ENCODE results near the gene EIF3L. TPM values are rescaled to one million over a fixed set of nuclear protein-coding genes. Genes with fewer than 3 reads are reported as not detected.
A peak's percentile ranks its signal among the peaks of the same experiment; 100 is the strongest.

EIF3L gene
- total and polyA plus RNA-seq, 9 of the 15 experiments (the other 6 are each of a cell fraction or from before 2014, with no cell fraction given) = 257 to 699 (median 368) TPM

DNA sequence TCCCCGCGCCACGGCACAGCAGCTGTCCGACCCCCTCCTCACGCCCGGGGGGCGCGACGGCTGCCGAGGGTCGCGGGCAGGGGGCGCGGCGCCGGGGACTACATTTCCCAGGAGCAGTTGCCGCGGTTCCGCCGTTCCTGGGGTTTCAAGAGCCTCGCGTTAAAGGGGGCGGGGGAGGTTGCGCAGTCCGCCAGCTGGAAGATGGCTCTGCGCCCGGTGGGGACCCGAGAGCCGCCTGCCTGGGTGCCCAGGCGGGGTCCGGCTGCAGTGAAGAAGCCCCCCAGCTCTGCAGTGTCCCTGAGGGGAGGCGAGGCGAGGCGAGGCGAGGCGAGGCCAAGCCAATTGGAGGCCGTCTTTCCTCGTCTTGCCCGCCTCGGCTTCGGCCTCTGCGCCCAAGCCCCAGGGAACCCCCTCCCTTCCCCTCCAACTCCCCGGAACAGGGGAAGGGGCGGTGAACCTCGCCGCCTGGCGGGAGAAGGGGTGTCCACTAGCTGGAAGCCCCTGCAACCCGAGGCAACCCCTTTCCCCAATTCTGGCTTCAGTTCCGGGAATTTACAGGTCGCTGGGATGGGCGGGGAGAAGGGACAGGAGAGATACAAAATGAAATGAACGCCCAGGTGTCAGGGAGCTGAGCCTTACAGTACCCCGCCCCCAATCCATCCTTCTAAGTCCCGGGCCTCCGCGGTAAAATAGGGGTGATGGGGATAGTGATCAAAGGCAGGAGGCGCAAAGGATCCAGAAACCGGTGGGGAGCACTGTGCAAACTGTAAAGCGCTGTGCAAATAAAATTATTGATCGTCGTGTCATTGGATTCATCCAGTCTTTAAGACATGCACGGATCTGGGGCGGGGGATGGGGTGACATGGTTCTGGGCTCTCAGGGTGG, 46.7 kb upstream of the EIF3L start (continued):
- TF ChIP-seq CEBPG (CRISPR knock-in tag; IDR thresholded peaks at IDR 0.05) (peak; percentile 41; the same call in 1 of the 2 replicates), CEBPG (tag; conservative IDR thresholded peaks at IDR 0.05 in 1 of 2, IDR thresholded peaks at IDR 0.05 in 1 of 2) (peak in 1 of 2 experiments; percentile 23; a peak in 1 of 4 replicates), ZNF644 (tag; IDR thresholded peaks at IDR 0.05; ENCODE audit: low read depth) (peak; percentile 67), ZBTB7A (IDR thresholded peaks at IDR 0.05; ENCODE audit: borderline replicate concordance, control insufficient read depth, low read depth, low read length) (peak; percentile 98), KLF13 (tag; IDR thresholded peaks at IDR 0.05; ENCODE audit: borderline replicate concordance, low read depth) (0 out of 2 replicates have a peak, but pooled peaks have one; percentile 41), HDAC1 (IDR thresholded peaks at IDR 0.05) (0 out of 4 replicates have a peak, but pooled peaks of 1 of the 2 experiments have one; percentile 12), ZNF143 (CRISPR knock-in tag; IDR thresholded peaks at IDR 0.05) (peak; percentile 78), BRD9 (IDR thresholded peaks at IDR 0.05; ENCODE audit: low read depth, partially characterized antibody) (peak; percentile 90), CBX1 (IDR thresholded peaks at IDR 0.05; ENCODE audit: low read depth) (0 out of 2 replicates have a peak, but pooled peaks have one; percentile 34), SREBF2 (CRISPR knock-in tag; IDR thresholded peaks at IDR 0.05) (no peak), ATF7 (IDR thresholded peaks at IDR 0.05) (0 out of 2 replicates have a peak, but pooled peaks have one; percentile 12), NFRKB (IDR thresholded peaks at IDR 0.05; ENCODE audit: low read depth) (peak; percentile 96; the same call in 1 of the 2 replicates), NONO (IDR thresholded peaks at IDR 0.05; ENCODE audit: low read depth in 2 of 2, low read length in 1 of 2) (0 out of 4 replicates have a peak, but pooled peaks of 1 of the 2 experiments have one; percentile 14)
- TF ChIP-seq, protein P1, sequence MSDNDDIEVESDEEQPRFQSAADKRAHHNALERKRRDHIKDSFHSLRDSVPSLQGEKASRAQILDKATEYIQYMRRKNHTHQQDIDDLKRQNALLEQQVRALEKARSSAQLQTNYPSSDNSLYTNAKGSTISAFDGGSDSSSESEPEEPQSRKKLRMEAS (CRISPR knock-in tag; IDR thresholded peaks at IDR 0.05) = 0 out of 2 replicates have a peak, but pooled peaks have one; percentile 37
- TF ChIP-seq, protein P2, sequence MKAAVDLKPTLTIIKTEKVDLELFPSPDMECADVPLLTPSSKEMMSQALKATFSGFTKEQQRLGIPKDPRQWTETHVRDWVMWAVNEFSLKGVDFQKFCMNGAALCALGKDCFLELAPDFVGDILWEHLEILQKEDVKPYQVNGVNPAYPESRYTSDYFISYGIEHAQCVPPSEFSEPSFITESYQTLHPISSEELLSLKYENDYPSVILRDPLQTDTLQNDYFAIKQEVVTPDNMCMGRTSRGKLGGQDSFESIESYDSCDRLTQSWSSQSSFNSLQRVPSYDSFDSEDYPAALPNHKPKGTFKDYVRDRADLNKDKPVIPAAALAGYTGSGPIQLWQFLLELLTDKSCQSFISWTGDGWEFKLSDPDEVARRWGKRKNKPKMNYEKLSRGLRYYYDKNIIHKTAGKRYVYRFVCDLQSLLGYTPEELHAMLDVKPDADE (conservative IDR thresholded peaks at IDR 0.05; ENCODE audit: control insufficient read depth, low read depth, low read length) = peak; percentile 48; the same call in 1 of the 2 replicates
- TF ChIP-seq, protein P3, sequence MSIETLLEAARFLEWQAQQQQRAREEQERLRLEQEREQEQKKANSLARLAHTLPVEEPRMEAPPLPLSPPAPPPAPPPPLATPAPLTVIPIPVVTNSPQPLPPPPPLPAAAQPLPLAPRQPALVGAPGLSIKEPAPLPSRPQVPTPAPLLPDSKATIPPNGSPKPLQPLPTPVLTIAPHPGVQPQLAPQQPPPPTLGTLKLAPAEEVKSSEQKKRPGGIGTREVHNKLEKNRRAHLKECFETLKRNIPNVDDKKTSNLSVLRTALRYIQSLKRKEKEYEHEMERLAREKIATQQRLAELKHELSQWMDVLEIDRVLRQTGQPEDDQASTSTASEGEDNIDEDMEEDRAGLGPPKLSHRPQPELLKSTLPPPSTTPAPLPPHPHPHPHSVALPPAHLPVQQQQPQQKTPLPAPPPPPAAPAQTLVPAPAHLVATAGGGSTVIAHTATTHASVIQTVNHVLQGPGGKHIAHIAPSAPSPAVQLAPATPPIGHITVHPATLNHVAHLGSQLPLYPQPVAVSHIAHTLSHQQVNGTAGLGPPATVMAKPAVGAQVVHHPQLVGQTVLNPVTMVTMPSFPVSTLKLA (conservative IDR thresholded peaks at IDR 0.05) = 0 out of 4 replicates have a peak, but pooled peaks have one; percentile 1 to 6
- TF ChIP-seq, protein P4, sequence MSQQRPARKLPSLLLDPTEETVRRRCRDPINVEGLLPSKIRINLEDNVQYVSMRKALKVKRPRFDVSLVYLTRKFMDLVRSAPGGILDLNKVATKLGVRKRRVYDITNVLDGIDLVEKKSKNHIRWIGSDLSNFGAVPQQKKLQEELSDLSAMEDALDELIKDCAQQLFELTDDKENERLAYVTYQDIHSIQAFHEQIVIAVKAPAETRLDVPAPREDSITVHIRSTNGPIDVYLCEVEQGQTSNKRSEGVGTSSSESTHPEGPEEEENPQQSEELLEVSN (IDR thresholded peaks at IDR 0.05; ENCODE audit: borderline replicate concordance in 1 of 2, extremely low read depth in 1 of 2, insufficient read depth in 1 of 2, insufficient read length in 1 of 2, low read depth in 1 of 2, low read length in 1 of 2, poor library complexity in 1 of 2, severe bottlenecking in 1 of 2) = peak in 1 of 2 experiments; percentile 12

All from K562 (cell line).